ENCODE measurements around the gene AKAP1. TPM values are rescaled to one million over a fixed set of nuclear protein-coding genes. Genes with fewer than 3 reads are reported as not detected.

The AKAP1 gene
- total RNA-seq, 1 donor from 2014 or later: 214 TPM

DNA sequence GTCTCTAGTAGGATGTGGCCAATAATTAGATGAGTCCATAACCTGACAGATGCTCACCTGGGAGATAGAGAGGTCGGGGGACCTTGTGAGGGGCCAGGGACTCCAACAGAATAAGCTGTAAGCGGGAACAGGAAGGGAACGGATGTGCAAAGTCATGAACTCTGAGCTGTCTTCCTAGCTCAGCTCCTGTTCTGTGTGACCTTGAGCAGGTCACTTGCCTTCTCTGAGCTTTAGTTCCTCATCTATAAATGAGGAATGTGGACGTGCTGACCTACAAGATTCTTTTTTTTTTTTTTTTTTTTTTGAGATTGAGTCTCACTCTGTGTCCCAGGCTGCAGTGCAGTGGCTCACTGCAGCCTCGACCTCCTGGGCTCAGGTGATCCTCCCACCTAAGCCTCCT is 58.9 kb downstream of the AKAP1 start:
- DNase-seq: no peak
- intact Hi-C loops (cut with micrococcal nuclease): no loop called here
- H3K27me3 ChIP-seq (ENCODE audit: low read depth): peaks cover 2% of the 10 kb centered on the region
- TF ChIP-seq, protein P1, sequence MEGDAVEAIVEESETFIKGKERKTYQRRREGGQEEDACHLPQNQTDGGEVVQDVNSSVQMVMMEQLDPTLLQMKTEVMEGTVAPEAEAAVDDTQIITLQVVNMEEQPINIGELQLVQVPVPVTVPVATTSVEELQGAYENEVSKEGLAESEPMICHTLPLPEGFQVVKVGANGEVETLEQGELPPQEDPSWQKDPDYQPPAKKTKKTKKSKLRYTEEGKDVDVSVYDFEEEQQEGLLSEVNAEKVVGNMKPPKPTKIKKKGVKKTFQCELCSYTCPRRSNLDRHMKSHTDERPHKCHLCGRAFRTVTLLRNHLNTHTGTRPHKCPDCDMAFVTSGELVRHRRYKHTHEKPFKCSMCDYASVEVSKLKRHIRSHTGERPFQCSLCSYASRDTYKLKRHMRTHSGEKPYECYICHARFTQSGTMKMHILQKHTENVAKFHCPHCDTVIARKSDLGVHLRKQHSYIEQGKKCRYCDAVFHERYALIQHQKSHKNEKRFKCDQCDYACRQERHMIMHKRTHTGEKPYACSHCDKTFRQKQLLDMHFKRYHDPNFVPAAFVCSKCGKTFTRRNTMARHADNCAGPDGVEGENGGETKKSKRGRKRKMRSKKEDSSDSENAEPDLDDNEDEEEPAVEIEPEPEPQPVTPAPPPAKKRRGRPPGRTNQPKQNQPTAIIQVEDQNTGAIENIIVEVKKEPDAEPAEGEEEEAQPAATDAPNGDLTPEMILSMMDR (IDR thresholded peaks at IDR 0.05; ENCODE audit: borderline replicate concordance): no peak
- H3K36me3 ChIP-seq: no peaks in the 10 kb centered on the region
- no peak overlapping the region for H3K27ac ChIP-seq (replicated peaks)
- no peak overlapping the region for H3K4me3 ChIP-seq
- H3K4me1 ChIP-seq: no peaks in the 10 kb centered on the region
- H3K9me3 ChIP-seq (replicated peaks): no peaks in the 10 kb centered on the region

DNA sequence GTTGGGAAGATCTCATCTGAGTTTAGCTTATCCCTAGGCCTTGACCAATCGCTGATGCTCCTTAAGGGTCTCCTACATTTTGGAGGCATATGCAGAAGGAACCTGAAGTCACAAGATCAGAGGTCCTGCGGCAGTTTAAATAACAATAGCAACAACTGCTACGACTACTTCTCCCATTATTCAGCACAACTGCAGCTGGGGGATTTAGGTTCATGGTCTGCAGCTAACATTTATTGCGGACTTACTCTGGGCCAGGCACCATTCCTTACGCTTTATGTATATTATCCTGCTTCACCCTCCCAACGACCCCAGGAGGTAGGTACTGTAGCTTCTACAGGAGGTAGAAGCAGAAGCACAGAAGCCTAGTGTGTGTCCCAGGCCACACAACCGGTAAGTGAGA is 59.5 kb downstream of the AKAP1 start:
- no peaks in the 10 kb centered on the region for H3K9me3 ChIP-seq (replicated peaks)
- H3K27ac ChIP-seq (replicated peaks): no peak overlapping the region

DNA sequence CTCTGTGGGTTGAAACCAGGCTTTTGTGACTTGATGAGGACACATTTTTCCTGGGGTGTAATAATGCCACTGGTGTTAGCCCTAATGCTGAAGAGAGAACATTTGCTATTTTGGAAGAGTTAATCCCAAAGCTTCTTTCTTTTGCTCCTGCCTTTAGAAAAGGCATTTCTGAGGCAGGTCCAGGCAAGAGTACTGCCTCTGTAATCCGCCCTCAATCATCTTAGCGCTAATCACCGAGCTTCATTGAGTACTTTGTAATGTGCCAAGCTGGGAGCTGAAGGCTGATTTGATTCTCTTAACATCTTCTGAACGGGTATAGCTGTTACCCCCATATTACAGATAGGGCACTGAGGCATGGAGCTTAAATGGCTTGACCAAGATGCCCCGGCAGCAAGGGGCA is 60.3 kb downstream of the AKAP1 start:
- intact Hi-C loops (cut with micrococcal nuclease): no loop called here
- Histone ChIP-seq H3K27ac (replicated peaks) (no peak overlapping the region), H3K4me3 (no peak overlapping the region), H3K27me3 (ENCODE audit: low read depth) (peaks cover 16% of the 10 kb centered on the region), H3K4me1 (no peaks in the 10 kb centered on the region), H3K9me3 (replicated peaks) (no peaks in the 10 kb centered on the region), H3K36me3 (no peaks in the 10 kb centered on the region)
- no peak for DNase-seq
- TF ChIP-seq, protein P1 (IDR thresholded peaks at IDR 0.05; ENCODE audit: borderline replicate concordance): no peak

More for the DNA sequence above, 59.5 kb downstream of the AKAP1 start:
- TF ChIP-seq, protein P1 (IDR thresholded peaks at IDR 0.05; ENCODE audit: borderline replicate concordance): no peak
- no peak overlapping the region for H3K4me3 ChIP-seq
- H3K36me3 ChIP-seq: no peaks in the 10 kb centered on the region
- H3K27me3 ChIP-seq (ENCODE audit: low read depth): peaks cover 8% of the 10 kb centered on the region
- intact Hi-C loops (cut with micrococcal nuclease): no loop called here
- no peaks in the 10 kb centered on the region for H3K4me1 ChIP-seq
- no peak for DNase-seq

DNA sequence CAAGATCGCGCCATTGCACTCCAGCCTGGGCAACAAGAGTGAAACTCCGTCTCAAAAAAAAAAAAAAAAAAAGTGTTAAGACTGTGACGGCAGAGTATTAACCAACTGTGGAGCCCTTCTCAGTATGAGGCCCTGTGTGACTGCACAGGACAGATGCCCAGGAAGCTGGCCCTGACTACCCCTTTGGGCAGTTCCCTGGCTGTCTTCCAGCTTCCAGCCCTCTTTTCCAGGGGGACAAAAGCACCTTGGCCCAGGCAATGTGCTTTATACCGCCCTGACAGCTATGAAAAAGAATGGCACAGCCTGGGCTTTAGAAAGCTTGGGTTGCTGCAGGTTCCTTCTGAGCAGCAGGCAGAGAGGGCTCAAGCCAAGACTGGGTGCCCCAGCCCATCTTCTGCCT is 61.2 kb downstream of the AKAP1 start:
- H3K9me3 ChIP-seq (replicated peaks): no peaks in the 10 kb centered on the region
- H3K27ac ChIP-seq (replicated peaks): no peak overlapping the region
- peaks cover 24% of the 10 kb centered on the region for H3K27me3 ChIP-seq (ENCODE audit: low read depth)
- H3K36me3 ChIP-seq: no peaks in the 10 kb centered on the region
- H3K4me3 ChIP-seq: no peak overlapping the region
- TF ChIP-seq, protein P1 (IDR thresholded peaks at IDR 0.05; ENCODE audit: borderline replicate concordance): no peak
- H3K4me1 ChIP-seq: no peaks in the 10 kb centered on the region
- intact Hi-C loops (cut with micrococcal nuclease): no loop called here
- no peak for DNase-seq

DNA sequence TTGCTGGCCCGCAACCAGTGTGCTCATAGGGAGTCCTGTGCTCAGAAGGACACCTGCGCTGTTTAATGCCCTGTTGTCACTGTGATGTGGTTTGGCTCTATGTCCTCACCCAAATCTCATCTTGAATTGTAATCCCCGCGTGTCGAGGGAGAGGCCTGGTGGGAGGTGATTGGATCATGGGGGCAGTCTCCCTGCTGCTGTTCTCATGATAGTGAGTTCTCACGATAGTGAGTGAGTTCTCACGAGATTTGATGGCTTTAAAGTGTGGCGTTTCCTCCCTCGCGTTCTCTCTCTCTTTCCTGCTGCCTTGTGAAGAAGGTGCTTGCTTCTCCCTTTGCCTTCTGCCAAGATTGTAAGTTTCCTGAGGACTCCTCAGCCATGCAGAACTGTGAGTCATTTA is 66.8 kb downstream of the AKAP1 start:
- intact Hi-C loops (cut with micrococcal nuclease): no loop called here
- no peak for DNase-seq

More for the DNA sequence above, 66.8 kb downstream of the AKAP1 start:
- Histone ChIP-seq H3K36me3 (no peaks in the 10 kb centered on the region), H3K9me3 (replicated peaks) (no peaks in the 10 kb centered on the region), H3K4me1 (no peaks in the 10 kb centered on the region), H3K27ac (replicated peaks) (no peak overlapping the region), H3K27me3 (ENCODE audit: low read depth) (peaks cover 24% of the 10 kb centered on the region), H3K4me3 (no peak overlapping the region)
- TF ChIP-seq, protein P1 (IDR thresholded peaks at IDR 0.05; ENCODE audit: borderline replicate concordance): no peak

All from left ventricle myocardium inferior (tissue), 1 donor.